Stimulated activated CD4-positive, alpha-beta T cell treated with anti-CD3 and anti-CD28 coated beads, Interleukin-1b, Interleukin-23, amount 100 ng/mL, for 4 hours (primary cell): ENCODE measurements around the gene FCRL2.
"Not testable (repeated sequence)": the region's sequence is repeated elsewhere in the genome, so short reads cannot be mapped to it uniquely, and the experiment has no call there.

Experiments used
- DNase-seq, 2 donors: peaks; one replicate each; pipeline ENCODE4 v3.0.0-alpha.2; 2020; ENCODE audit warnings: low read depth in 2 of 2

FCRL2 gene

DNA sequence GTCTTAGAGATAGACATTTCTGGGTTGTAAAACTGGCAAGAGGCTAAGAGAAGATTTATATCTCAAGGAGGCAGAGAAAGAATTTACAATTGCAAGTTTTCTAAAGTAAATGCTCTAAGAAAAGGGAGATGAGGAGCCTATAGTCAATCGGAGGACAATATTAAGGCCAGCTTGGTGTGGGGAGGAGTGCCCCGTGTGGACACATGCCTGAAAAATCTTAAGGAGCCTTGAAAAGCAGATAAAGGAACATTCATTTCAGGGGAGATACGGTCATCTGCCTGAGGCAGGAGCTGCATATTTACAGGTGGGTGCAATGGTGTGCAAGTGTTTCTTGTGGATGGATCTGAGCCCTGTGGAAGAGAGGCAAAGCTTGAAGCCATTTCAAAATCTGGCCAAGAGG is 25.6 kb downstream of the FCRL2 start:
- no peak for DNase-seq

GRCh38 chr1:157748262-157748817 is 28.6 kb downstream of the FCRL2 start:
- no peak for DNase-seq

GRCh38 chr1:157739229-157739901 is 37.6 kb downstream of the FCRL2 start:
- DNase-seq, result no peak

DNA sequence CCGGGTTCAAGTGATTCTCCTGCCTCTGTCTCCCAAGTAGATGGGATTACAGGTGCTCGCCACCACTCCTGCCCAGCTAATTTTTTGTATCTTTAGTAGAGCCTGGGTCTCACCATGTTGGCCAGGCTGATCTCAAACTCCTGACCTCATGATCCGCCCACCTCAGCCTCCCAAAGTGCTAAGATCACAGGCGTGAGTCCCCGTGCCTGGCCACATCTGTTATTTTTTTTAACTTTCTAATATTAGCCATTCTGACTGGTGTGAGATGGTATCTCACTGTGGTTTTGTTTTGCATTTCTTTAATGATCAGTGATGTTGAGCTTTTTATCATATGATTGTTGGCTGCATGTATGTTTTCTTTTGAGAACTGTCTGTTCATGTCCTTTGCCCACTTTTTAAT is 40.9 kb downstream of the FCRL2 start:
- DNase-seq, result not testable (repeated sequence)

DNA sequence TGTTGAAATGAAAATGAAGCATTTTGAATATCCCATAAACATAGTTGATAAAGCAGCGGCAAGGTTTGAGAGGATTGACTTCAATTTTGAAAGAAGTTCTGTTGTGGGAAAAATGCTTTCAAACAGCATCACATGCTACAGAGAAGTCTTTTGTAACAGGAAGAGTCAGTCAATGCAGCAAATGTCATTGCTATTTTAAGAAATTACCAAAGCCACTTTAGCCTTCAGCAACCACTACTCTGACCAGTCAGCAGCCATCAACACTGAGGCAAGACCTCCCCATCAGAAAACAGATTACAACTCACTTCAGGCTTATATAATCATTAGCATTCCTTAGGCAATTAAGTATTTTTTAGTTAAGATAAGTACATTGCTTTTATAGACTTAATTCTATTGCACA is 42.6 kb downstream of the FCRL2 start:
- no peak for DNase-seq

- no peak for DNase-seq
These were observed 44.2 kb downstream of the FCRL2 start for GRCh38 chr1:157732755-157733154.

DNA sequence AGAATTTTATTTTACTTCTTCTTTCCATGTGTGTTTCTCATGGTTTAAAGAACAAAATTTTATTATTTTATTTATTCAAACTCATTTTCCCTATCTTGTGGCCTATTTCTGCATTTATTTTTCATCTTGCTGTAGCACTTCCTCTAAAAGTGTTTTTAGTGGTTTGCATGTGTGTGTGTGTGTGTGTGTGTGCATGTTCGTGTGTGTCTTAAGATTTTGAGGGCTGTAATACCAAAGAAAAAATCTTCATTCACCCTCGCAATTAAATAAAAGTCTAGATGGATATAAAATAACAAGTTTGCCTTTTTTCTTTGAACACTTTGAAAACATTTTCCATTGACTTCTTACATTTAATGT is 51.7 kb downstream of the FCRL2 start:
- DNase-seq, result no peak

DNA sequence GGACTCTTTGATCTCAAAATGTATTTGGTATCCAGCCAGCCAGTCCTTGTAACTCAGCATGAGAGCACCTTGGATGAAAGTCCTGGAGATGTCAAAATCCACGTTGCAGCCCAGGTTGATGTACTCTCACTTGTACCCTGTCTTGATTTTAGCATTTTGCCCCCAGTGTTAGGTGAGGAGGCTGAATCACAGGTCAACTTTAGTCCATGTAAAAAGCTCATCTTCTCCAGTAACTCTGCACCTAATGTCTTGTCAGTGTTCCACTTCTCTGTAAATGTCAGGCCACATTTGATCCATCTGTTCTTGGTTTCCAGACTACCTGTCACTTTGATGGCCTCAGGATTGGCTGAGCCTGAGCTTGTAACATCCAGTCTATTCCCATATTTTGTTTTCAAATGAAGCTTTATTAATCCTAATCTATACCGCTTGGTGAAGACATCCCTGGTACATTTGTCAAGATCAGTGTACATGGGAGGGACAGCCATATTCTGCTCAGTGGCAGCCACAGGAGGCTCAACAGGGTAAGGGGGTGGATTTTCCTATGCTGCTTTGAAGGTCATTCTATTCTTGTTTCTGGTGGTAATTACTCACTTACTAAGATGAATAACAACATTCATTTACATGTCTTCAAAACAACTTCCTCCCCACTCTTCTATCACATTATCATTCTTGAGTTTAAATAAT is 52.3 kb downstream of the FCRL2 start:
- no peak for DNase-seq

DNA sequence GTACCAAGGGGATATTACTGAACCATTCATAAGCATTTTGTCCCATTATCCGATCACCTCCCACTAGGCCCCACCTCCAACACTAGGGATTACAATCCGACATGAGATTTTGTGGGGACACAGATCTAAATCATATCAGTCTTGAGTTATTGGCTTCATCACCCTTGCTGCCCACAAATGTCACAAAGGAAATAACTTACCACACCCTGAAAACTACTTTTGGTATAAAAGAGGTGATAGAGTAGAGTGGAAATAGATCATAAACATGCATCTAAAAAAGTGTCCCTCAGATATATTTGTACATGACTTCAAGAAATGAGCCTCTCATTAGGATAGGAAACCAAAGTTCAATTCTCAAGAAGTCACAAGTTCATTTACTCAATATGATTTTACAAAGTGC is 53.8 kb downstream of the FCRL2 start:
- DNase-seq, result no peak

GRCh38 chr1:157721985-157722384 is 54.9 kb downstream of the FCRL2 start:
- no peak for DNase-seq

GRCh38 chr1:157715736-157716135 is 61.2 kb downstream of the FCRL2 start:
- no peak for DNase-seq

DNA sequence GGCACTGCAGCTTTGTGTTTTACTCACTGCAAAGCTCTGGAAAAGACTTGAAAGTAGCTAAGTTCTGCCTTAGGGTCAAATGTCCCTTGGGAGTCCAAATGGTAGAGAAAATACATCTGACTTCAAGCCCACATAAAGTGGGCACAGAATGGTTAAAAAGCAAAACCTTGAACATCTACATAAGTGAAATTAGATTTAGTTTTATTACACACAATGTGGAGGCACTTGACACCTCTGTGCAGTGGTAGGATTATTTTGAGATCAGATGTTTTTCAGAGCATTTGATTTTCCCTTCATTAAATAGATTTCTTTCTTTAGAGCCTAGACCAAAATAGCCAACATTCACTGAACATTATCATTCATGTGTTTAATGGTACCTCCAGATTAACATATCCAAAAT is 65.1 kb downstream of the FCRL2 start:
- no peak for DNase-seq

DNA sequence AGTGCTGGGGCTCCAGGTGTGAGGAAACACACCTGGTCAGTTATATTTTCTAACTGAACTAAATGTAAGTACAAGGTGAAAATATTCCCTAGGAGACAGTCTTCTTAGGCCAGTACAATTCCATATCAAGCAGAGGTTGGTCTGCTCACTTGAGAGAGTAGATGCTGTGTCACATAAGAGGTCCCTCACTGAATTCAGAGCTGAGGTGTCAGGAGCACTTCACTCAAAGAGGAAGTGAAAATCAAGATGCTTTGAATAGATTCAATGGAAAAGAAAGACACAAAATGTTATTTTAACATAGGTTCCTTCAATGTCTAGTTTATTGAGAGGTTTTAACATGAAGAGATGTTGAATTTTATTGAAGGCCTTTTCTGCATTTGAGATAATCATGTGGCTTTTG is 72.1 kb downstream of the FCRL2 start:
- DNase-seq, result no peak

DNA sequence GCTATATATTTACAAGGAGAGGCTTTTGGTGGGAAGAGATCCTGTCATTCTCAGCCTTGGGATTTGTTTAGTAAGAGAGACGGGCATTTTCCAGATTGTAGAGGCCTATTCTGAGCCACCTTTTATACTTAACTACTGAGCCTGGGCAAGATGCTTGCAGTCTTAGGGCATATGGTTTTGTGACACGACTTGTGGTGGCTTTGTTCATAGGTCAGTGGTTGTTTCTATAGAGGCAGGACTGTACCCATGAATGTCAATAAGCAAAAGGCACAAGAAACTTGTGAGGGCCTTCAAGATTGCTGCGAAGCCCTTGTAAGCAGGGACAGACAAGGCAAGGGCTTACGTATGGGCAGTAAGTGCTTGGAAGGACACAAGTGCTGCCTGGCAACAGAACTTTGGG is 73.0 kb downstream of the FCRL2 start:
- DNase-seq, result no peak

DNA sequence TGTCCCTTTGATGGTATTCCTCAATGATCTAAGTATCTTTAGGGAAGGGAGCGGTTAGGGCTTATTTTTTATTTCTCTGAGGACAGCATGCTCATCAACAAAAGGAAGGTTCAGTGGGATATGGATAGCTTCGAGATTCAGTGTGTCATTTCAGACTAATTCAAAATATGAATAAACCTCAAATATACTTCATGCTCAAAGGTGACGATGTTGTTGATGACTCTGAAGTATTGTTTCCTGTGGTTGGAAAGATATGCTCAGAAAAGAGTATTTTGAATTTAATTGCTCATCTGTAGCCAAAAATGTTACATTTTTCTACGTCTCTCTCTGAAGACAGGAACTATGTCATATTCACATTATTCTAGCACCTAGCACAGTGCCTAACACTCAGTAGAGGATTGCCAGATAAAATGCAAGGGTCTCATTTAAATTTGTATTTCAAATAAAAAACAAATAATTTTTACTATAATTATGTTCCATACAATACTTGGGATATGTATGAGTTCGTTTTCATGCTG is 74.6 kb downstream of the FCRL2 start:
- no peak for DNase-seq

DNA sequence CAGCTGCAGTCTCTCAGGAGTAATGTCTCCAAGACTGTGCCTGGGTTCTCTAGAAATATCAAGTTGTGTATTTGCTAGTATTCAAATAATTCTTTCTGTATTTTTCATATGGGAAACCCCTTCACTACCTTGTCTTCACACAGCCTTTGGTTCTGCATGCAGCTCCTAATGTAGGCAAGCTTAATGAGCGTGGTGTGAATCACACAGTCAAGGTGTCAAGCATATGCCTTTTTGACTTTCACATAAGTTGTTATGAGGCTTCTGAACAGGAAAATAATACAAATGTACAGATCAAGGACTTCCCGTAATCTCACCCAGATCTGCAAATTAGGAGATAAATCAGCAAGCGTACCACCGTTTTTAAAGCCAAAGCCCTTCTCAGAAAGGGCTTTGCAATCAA is 76.2 kb downstream of the FCRL2 start, which contains the start of gene FCRL3:
FCRL3 (minus strand) TSS at position 38 of the 400 bp plus-strand sequence. CDS start 280 bp downstream, outside the sequence.
- no peak for DNase-seq

DNA sequence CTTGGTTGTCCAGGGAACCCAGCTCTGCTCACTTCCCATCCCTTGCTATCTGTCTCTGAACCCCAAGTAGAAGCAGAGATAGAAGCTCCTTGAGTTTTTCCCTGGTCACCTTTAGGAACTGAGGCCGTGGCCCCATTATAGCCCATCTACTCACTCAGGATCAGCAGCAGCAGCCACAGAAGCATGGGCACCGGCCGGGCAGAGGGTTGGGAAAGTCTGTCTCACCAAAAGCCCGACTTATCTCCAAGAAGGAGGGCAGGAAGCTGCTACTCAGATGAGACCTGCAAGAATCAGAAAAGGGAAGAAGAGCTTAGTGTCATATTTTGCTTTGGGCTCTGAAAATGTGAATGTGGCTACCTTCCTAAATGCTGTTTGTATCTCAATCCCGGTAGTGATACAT is 76.6 kb downstream of the FCRL2 start:
- no peak for DNase-seq

DNA sequence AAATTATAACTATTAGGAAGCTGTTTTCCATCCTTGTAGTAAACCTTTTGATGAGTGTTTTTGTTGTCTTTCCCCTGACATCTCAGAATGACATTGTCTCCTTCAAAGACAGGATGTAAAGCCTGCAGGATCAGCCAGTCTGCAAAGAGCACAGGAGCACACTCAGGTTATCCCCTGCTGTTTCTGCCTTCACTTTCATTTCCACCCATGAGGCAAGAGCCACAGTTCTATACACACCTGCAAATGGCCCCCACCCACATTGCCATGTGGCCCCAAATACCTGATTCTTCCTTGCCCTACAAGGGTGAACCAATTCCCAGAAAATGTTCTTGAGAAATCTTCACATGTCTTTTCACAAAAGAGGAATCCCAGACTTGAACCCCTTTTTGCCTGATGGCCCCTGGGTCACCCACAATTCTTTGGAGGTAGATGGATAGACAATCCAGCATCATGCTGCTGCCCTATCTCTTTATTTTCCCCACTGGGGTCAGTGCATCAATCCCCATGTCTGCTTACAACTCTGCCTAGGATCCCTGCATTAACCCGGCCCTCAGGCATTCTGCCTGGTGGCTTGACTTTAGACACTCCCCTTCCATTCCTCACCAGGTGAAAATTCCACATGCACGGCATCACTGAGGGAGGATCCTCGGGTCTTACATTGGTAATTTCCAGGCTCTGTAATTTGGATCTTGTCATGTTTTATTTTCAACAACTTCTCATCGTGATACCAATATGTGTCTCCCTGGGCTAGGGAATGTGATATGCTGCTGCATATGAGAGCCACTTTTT is 79.0 kb downstream of the FCRL2 start:
- DNase-seq, result no peak

DNA sequence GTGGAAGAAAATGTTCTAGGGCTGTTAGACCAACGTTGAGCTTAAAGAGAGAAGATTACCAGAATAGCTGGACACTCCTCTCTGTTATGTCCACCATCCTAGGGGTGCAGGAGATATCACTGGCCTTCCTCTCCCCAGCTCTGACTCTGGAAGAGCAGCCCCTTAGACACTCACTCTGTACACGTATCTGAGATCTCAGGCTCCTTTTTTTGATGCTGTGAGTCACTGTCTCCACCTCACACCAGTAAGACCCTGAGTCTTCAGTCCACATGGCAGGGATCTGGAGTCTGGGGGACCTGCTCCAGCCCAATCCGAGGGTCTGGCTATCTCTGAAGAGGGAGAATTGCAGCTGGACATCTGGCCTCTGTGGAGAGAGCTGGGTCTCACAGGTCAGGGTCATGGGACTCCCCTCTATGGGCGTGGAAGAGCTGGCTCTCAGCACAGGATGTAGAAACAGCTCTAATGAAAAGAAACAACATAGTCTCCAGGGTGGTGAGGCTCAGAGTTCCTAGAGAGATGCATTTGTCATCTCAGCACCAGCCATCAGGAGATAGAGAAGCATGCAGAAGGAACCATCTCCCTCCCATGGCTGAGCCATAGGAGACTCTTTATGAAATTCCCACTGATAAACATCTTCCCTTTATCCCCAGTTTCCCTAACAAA is 79.8 kb downstream of the FCRL2 start:
- no peak for DNase-seq
